ENCODE data around the gene TMBIM4.
"Not testable (repeated sequence)": the region's sequence is repeated elsewhere in the genome, so short reads cannot be mapped to it uniquely, and the experiment has no call there.

TMBIM4 gene

DNA sequence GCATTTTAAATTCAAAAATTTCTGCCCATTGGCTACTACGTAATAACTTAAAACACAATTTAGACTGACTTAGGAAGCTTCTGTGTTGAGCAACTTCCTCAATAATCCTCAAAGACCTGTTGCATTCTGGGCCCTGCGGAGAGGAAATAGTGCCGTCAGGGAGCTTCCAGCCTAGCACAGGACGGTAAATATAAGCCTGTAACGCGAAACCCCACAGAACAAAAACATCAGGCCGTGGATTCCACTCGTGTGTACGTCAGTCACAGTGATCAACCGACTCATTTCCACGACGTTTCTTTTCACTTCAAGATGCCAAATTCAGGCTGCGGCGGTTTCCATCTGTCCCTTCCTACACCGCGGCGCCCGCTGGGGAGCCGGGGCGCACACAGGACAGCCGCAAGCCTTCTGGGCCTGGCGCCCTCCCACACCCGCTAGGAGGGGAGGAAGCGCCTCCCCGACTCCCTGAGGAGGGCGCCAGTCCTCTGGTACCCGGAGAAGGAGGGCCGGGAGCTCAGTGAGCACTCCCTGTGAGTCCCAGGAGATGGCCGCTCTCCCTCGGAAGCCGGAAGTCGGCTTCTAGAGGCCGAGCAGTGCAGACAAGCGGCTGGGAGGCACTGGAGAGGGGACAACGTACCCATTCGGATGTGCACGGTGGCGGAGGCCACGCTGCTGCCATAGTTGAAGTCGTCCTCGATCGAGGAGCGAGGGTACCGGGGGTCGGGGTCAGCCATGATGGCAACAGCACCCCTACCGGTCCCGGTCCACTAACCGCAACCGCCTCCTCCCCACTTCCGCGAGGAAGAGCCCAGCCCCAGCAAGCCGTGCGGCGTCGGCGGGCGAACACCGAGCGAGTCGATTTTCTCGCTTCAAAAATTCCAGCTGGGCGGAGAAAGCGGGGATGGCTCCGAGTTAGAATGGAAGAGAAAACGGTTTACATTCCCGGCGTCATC lies at the start of gene TMBIM4:
TSS of gene TMBIM4 (minus strand) at position 776 of the 950 bp plus-strand sequence. CDS start at position 731, 45 bp downstream.
- DNase-seq = peak; percentile 89

- DNase-seq = no peak
These were observed 47.6 kb upstream of the TMBIM4 start for GRCh38 chr12:66217342-66217917.

DNA sequence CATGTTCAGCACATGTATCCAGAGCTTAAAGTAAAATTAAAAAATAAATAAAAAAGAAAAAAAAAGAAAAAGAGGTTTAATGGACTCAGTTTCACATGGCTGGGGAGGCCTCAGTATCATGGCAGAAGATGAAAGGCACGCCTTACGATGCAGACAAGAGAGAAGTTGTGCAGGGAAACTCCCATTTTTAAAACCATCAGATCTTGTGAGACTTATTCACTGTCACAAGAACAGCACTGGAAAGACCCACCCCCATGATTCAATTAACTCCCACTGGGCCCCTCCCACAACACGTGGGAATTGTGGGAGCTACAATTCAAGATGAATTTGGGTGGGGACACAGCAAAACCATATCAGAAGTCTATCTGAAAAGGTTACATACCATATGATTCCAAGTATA lies 43.2 kb upstream of the TMBIM4 start:
- not testable (repeated sequence) for DNase-seq

- not testable (repeated sequence) for DNase-seq
These were observed 41.8 kb upstream of the TMBIM4 start for GRCh38 chr12:66211573-66211972.

DNA sequence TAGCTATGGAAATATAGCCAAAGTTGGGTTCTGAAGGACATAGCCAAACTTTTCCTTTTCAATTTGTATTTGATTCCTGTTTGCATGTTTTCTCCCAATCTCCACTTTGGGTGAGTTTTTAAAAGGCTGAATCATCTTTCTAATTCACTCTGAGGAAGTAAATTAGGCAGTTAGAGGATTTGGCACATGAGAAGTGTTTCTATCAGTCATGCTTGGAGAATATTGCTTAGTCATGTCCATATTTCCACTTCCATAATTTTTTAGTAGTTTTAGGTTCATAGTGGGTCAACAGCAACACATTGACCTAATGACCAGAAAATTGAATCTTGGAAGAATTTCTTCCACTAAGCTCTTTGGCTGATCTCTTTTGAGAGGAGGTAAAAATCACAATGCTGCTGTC lies 41.0 kb upstream of the TMBIM4 start:
- no peak for DNase-seq

- no peak for DNase-seq
These were observed 36.3 kb upstream of the TMBIM4 start for GRCh38 chr12:66206141-66206540.

DNA sequence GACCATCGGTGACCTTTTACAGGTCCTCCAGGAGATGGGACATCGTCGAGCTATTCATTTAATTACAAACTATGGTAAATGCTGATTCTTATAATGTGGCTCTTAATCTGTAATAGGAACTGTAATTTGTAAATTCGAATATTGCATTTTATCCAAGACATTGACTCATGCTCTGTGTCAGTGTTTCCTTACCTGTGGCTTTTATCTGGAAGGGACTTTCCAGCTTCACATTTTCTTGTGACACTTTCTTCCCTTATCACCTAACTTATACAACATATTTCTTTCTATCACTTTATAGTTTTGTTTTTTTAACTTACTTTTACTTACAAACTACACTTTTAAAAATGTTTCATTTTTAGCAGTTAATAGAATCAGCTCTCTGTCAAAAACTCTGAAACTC lies 34.0 kb upstream of the TMBIM4 start:
- DNase-seq = peak; percentile 29

DNA sequence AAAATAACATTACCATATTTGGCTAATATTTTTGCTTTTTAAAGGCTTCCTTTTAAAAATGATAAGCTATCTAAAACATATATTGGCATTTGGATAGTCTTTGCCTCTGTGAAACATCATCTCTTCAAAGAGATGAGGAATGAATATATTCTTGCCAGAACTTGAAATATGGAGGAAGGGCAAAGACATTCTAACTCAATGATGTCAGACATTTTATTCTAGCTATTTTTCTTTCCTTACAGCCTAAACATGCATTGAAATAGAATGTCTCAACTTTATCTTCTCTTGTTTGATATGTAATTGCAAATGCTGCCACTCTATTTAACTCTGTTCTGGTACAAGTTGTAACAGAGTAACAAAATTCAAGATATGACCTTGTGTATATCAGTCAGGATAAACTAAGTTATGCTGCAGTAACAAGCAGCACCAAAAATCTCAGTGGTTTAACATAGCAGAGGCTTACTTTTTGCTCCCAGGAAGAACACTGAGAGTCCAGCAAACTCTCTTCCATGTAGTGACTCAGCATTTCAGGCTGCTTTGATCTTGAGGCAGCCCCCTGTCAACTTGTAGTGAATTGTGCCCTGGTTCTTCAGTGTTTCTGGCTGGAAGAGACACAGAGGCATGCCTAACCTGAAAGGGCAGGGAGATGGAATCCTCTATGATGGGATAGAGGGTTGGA lies 30.2 kb upstream of the TMBIM4 start:
- no peak for DNase-seq

DNA sequence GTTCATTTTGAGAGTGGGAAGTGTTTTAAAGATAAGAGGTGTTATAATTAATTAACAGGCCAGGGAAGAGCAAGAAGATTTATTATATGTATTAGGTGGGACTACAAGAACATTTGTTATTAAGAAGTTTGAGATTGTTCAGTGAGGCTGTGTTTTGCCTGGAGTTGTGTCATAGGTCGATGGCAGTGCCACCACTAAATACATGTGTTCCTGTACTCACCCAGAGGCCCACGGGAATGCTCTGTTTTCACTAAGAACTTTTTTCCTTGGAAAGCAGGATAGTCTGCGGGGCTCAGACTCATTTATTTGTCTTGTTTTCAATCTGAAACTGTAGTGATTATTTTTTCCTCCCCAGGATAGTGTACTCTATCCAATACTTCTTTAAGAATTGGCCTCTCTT lies 29.3 kb upstream of the TMBIM4 start:
- DNase-seq = no peak

DNA sequence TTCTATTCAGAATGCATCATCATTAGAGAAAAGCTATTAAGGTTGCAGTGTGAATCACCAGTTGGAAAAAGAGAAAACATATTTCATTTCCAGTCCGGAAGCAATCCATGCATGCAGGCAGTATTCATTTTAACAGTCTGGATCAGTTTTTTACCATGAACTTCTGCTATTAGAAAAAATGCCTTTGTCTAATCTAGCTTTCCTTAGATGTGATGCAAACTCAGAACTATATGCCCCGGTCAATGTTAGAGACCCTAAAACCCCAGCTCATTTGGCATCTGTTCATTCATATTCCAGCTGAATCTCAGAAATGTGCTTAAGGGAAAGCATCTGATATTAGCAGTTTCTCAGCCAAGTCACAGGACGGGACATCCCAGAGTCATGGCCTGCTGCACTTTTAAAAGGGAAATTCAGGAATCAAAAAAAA lies 27.7 kb upstream of the TMBIM4 start:
- no peak for DNase-seq

GRCh38 chr12:66196806-66197205 lies 27.0 kb upstream of the TMBIM4 start:
- no peak for DNase-seq

GRCh38 chr12:66195242-66195641 lies 25.4 kb upstream of the TMBIM4 start:
- no peak for DNase-seq

DNA sequence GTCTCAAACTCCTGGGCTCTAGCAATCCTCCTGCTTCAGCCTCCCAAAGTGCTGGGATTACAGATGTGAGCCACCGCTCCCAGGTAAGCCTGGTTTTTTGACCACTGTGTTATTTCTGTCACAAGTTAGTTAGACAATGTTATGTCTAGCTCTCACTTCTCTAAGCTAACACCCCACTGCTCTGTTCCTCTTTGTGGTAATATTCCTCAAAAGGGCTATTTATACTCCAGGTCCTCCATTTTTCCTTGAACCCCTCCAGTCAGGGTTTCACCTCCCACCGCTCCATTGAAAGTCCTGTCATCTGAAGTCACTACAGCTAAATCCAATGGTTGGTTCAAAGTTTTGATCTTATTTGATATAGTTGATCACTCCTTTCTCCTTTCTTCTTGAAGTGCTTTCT lies 24.3 kb upstream of the TMBIM4 start:
- no peak for DNase-seq

DNA sequence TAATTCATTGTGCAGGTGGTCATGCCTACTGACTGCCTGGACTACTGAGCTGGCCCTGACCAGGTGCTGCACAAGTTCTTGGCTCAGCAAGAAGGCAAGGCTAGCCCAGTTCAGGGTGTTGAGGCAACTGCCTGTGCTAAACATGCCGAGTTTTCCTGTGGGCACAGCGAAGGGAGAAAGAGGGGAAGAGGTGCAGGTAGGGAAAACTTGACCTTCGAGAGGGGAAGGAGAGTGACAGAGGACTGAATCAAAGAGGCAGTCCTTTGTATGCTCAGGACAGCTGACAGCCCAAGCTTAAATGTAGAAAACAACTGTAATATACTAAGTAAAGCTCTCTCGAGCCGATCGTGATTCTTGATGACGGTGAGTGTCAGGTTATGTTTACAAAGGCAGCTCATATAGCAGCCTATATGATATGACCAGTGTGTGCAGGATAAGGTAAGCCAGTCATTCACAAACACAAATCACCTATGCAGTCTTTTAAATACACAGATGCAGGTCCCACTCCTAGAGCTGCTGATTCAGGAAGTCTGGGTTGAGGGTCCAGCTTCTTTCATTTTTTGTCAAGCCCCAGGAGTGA lies 21.8 kb upstream of the TMBIM4 start:
- no peak for DNase-seq

DNA sequence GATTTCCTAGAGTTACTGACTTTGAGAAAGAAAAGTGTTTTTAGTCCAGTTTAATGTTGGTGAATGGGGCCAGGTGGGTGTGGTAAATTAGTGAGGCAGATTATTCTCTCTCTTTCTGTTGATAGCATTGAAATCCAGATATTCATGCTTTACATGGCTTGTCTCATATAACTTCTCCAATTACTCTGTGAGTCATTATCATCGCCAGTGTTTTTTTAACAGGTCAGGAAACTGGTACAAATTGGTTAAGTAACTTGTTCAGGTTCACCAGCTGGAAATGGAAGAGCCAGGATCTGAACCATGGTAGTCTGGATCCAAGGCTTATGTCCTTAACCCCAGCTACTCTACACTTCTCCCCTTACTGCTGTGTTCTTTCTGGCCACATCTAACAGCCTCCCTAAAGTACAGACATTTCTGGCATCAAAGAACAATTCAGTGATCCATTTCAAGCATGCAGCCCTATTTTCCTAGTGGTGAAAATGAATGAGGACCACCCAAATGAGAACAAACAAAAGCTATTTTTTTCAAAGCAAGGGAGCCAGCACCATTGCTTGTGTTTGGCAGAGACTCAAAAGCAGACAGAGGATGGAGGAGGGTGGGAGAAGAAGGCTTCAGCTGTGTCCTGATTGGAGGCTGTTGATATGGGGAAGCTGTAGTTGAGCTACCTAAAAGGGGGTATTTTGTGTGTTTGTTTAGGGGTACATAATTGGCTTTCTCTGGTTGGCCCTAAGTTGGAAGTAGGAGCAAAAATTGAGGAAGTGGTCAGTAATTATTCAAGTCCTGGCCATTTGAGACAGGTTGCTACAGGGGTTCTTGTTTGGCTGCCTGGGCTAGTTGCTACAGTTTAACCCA lies 20.9 kb upstream of the TMBIM4 start:
- DNase-seq = no peak

DNA sequence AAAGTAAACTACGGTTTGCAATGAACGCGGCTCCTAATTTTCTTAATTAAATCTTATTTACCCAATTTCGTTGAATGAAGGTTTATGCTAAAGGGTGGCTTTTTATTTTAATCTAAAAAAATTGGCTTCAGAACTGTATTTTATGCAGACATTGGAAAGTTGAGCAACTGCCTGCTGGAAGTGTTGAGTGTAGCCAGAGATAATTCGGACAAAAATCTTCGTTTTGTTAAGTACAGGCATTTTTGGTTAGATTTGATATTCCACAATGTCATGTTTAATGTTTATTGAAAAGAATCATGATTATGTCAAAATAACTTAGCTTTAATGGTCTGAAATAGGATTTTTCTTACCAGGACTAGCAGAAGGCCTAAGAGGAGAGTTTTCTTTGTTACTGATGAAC lies 20.1 kb upstream of the TMBIM4 start:
- DNase-seq = no peak

DNA sequence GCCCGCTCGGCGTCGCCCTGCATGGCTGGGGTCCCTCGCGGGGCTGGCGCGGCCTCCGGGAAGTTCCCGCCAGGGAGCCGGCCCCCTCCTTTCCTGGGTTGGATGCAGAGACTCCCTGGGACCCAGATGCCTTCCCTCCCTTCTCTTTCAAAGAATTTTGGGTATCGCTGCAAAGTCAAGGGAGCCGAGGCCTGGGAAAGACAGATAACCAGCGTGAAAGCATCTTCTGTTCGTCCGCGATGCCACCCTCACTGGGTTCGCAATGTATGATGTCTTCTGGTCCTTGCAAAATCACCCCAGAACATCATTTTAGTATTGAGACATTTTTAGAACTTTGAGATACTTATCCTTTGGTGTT lies 19.7 kb upstream of the TMBIM4 start:
- DNase-seq = no peak

DNA sequence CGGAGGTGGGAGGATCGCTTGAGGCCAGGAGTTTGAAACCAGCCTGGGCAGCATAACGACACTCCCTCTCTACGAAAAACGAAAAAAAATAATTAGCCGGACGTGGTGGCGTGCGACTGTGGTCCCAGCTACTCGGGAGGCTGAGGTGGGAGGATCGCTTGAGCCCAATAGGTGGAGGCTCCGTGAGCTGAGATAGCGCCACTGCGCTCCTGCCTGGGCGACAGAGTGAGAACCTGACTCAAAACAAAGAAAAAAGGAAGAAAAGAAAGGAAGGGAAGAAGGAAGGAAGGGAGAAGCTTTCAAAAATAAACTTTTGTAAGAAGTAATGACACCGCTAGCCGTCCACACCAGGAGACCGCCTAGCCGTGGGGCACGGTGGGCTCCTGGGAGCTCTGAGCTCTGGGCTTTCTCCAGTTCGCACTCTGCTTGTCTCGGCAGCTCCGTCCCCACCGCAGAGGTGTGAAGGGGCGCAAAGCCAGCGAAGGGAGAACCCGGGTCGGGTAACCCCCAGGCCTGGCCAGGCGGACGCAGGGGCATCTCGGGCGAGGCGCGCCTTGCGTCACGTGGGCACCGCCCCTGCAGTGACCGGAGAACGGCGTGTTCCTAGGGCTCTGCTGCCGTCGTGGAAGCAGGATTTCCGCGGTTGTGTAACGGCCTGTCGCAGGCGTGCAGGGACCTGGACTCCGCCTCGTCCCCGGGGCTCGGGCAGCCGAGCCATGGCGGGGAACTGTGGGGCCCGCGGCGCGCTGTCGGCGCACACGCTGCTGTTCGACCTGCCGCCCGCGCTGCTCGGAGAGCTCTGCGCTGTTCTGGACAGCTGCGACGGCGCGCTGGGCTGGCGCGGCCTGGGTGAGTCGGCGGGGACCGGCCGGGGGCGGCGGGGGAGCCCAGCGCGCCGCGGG lies 19.0 kb upstream of the TMBIM4 start, which contains the start of gene IRAK3:
TSS of gene IRAK3 (plus strand) at position 631 of the 902 bp plus-strand sequence. CDS start at position 717, 86 bp downstream.
- DNase-seq = peak; percentile 18

GRCh38 chr12:66187821-66188220 lies 18.0 kb upstream of the TMBIM4 start:
- no peak for DNase-seq

DNA sequence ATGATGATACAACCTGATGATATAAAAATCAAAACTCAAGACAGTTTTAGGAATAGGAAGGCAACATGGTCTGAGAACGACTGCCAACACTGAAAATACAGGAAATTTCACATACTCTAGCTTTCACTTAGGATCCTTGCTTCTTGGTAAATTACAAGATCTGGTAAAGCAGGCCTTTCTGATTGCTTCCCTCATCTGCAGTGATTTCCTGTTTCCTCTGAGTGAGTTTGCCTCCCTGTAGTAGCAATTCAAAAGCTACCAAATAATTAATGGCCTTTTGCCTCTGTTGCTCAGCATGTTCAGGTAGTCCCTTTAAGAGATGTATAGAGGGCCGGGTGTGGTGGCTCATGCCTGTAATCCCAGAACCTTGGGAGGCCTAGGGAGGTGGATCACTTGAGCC lies 17.2 kb upstream of the TMBIM4 start:
- DNase-seq = no peak

DNA sequence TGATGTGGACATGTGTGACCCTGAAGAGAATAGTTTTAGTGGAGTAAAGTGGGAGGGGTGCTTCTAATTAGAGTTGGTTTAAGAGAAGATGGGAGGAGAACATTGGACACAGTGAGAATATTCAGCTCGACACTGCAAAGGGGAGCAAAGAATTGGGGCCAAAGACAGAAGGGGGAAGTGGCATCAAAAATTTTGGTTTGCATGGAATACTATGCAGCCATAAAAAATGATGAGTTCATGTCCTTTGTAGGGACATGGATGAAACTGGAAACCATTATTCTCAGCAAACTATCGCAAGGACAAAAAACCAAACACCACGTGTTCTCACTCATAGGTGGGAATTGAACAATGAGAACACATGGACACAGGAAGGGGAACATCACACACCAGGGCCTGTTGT lies 15.0 kb upstream of the TMBIM4 start:
- DNase-seq = not testable (repeated sequence)

Data from stimulated activated CD4-positive, alpha-beta T cell treated with anti-CD3 and anti-CD28 coated beads, Interleukin-4, amount 100 ng/mL, for 24 hours (primary cell).